Measurements from ENCODE around the gene FMC1. TPM values are rescaled to one million over a fixed set of nuclear protein-coding genes. Genes with fewer than 3 reads are reported as not detected.
"Not testable (repeated sequence)": the region's sequence is repeated elsewhere in the genome, so short reads cannot be mapped to it uniquely, and the experiment has no call there.

The FMC1 gene
- total RNA-seq, 1 donor from 2014 or later, result 13.5 TPM

DNA sequence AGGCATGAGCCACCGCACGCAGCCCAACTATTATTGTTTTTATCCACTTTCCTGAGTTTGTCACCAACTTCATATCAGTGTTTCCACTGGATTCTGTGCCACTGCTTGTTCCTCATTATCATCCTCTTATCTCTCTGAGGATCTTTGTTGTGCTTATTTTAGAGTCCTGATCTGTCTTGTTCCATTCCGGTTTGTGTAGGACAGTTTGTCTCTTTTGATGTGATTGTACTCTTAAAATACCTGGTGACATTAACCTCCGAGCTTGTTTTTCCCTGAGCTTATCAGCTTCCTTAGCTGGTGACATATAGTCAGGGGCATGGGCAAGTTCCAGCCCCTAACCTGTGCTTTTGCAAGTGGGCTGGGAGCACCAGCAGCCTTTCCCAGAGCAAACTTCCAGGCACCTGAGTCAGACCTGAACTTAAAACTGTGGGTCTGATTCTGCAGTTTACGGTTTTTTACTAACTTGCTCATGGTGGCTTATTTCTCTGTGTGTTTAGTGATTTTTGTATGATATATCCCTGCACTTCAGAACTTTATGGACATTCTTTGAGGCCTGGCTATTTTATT lies 23.1 kb upstream of the FMC1 start:
- no peaks in the 10 kb centered on the region for H3K27me3 Mint-ChIP-seq (ENCODE audit: unreplicated experiment)
- H3K9me3 Mint-ChIP-seq (ENCODE audit: unreplicated experiment), result no peaks in the 10 kb centered on the region
- DNase-seq (ENCODE audit: extremely low spot score, unreplicated experiment), result no peak
- TF ChIP-seq, protein P1, sequence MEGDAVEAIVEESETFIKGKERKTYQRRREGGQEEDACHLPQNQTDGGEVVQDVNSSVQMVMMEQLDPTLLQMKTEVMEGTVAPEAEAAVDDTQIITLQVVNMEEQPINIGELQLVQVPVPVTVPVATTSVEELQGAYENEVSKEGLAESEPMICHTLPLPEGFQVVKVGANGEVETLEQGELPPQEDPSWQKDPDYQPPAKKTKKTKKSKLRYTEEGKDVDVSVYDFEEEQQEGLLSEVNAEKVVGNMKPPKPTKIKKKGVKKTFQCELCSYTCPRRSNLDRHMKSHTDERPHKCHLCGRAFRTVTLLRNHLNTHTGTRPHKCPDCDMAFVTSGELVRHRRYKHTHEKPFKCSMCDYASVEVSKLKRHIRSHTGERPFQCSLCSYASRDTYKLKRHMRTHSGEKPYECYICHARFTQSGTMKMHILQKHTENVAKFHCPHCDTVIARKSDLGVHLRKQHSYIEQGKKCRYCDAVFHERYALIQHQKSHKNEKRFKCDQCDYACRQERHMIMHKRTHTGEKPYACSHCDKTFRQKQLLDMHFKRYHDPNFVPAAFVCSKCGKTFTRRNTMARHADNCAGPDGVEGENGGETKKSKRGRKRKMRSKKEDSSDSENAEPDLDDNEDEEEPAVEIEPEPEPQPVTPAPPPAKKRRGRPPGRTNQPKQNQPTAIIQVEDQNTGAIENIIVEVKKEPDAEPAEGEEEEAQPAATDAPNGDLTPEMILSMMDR (IDR thresholded peaks at IDR 0.05), result no peak
- H3K27ac Mint-ChIP-seq (ENCODE audit: unreplicated experiment), result no peak overlapping the region
- H3K4me3 Mint-ChIP-seq (ENCODE audit: unreplicated experiment), result no peak overlapping the region
- no peaks in the 10 kb centered on the region for H3K36me3 Mint-ChIP-seq (ENCODE audit: unreplicated experiment)
- H3K4me1 Mint-ChIP-seq (ENCODE audit: unreplicated experiment), result no peaks in the 10 kb centered on the region

GRCh38 chr7:139321071-139321745 lies 19.9 kb upstream of the FMC1 start:
- Mint-ChIP-seq H3K4me3 (ENCODE audit: unreplicated experiment) (no peak overlapping the region), H3K36me3 (ENCODE audit: unreplicated experiment) (no peaks in the 10 kb centered on the region), H3K9me3 (ENCODE audit: unreplicated experiment) (no peaks in the 10 kb centered on the region), H3K27ac (ENCODE audit: unreplicated experiment) (no peak overlapping the region), H3K27me3 (ENCODE audit: unreplicated experiment) (no peaks in the 10 kb centered on the region), H3K4me1 (ENCODE audit: unreplicated experiment) (no peaks in the 10 kb centered on the region)
- TF ChIP-seq, protein P1 (IDR thresholded peaks at IDR 0.05), result peak; percentile 22
- no peak for DNase-seq (ENCODE audit: extremely low spot score, unreplicated experiment)

GRCh38 chr7:139324709-139325108 lies 16.4 kb upstream of the FMC1 start:
- not testable (repeated sequence) for H3K4me3 Mint-ChIP-seq (ENCODE audit: unreplicated experiment); DNase-seq (ENCODE audit: extremely low spot score, unreplicated experiment); H3K4me1 Mint-ChIP-seq (ENCODE audit: unreplicated experiment); H3K9me3 Mint-ChIP-seq (ENCODE audit: unreplicated experiment); H3K27ac Mint-ChIP-seq (ENCODE audit: unreplicated experiment); H3K27me3 Mint-ChIP-seq (ENCODE audit: unreplicated experiment); H3K36me3 Mint-ChIP-seq (ENCODE audit: unreplicated experiment)

DNA sequence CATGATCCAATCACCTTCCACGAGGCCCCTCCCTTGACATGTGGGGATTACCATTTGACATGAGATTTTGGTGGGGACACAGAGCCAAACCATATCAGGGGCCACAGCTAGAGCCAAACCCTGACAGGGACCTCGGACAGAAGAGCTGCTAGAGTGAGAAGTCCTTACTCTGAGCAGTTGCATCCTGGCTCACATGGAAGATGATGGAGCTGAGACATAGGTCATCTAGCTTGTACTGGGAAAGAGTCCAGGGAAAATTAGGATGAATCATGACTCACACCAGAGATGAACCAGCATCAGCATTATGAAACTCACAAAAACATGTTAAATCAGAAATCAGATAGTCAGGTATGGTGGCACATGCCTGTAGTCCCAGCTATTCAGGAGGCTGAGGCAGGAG lies 12.8 kb upstream of the FMC1 start:
- Mint-ChIP-seq H3K4me3 (ENCODE audit: unreplicated experiment) (no peak overlapping the region), H3K36me3 (ENCODE audit: unreplicated experiment) (no peaks in the 10 kb centered on the region), H3K27ac (ENCODE audit: unreplicated experiment) (no peak overlapping the region), H3K9me3 (ENCODE audit: unreplicated experiment) (no peaks in the 10 kb centered on the region), H3K4me1 (ENCODE audit: unreplicated experiment) (no peaks in the 10 kb centered on the region), H3K27me3 (ENCODE audit: unreplicated experiment) (peaks cover 3% of the 10 kb centered on the region)
- TF ChIP-seq, protein P1 (IDR thresholded peaks at IDR 0.05), result no peak
- peak; percentile 54 for DNase-seq (ENCODE audit: extremely low spot score, unreplicated experiment)

DNA sequence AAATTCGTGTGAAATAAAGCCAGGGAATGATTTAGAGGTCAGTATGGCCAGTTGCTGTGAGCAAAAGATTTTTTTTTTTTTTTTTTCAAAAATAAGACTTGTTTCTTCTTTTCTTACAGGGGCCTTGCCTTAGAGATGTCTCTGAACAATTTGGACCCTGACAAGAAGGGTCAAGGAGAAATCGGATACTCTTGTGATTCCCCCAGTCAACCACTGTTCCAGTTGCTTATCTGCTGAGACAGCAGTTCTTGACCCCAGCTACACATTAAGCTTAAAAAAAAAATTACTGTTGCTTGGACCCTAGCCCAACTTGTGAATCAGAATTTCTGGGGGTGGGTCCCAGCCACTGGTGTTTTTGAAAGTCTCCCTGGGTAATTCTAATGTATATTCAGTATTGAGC lies 12.0 kb upstream of the FMC1 start:
- Mint-ChIP-seq H3K36me3 (ENCODE audit: unreplicated experiment) (no peaks in the 10 kb centered on the region), H3K9me3 (ENCODE audit: unreplicated experiment) (no peaks in the 10 kb centered on the region), H3K27me3 (ENCODE audit: unreplicated experiment) (peaks cover 3% of the 10 kb centered on the region), H3K27ac (ENCODE audit: unreplicated experiment) (no peak overlapping the region), H3K4me3 (ENCODE audit: unreplicated experiment) (no peak overlapping the region), H3K4me1 (ENCODE audit: unreplicated experiment) (no peaks in the 10 kb centered on the region)
- no peak for DNase-seq (ENCODE audit: extremely low spot score, unreplicated experiment)
- TF ChIP-seq, protein P1 (IDR thresholded peaks at IDR 0.05), result no peak
